ENCODE measurements around the gene PLXNA3.

PLXNA3 gene

DNA sequence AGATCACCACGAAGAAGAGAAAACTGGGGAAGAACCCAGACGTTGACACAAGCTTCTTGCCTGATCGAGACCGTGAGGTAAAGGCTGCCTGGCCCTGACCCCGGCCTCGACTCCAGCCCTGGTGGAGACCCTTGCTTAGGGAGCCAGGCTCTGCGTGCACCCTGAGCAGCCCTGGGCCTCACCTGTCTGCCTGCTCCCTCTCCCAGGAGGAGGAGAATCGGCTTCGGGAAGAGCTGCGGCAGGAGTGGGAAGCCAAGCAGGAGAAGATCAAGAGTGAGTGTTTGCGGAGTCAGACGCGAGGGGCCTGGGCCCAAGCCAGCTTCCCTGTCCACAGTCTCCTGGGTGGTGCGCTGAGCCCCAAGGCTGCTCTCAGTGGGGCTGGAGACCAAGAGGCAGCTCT is 9.6 kb upstream of the PLXNA3 start:
- no peak overlapping the region for H3K4me3 ChIP-seq (ENCODE audit: low read depth, low read length)
- TF ChIP-seq CTCF (IDR thresholded peaks at IDR 0.05; ENCODE audit: low read depth, low read length) = no peak

GRCh38 chrX:154449618-154450017 is 8.5 kb upstream of the PLXNA3 start:
- no peak for TF ChIP-seq CTCF (IDR thresholded peaks at IDR 0.05; ENCODE audit: low read depth, low read length)
- no peak overlapping the region for H3K4me3 ChIP-seq (ENCODE audit: low read depth, low read length)

DNA sequence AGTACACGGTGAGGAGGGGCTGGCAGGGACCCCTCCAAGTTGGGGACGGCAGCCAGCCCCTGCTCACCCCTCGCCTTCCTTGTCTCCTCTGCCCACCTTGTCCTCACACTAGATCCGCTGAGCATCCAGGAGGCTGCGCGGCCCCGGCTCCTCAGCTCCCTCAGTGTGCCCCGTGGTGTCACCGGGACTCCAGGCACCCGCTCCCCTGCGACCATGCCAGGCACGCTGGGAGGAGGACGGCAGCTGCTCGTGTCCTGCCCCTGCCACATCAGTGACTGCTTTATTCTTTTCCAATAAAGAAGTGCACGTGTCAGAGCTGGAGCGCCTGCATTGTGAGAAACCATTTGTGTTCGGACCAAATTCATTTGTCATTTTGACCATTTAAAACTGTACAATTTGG is 7.8 kb upstream of the PLXNA3 start:
- TF ChIP-seq CTCF (IDR thresholded peaks at IDR 0.05; ENCODE audit: low read depth, low read length) = no peak
- H3K4me3 ChIP-seq (ENCODE audit: low read depth, low read length) = no peak overlapping the region

- TF ChIP-seq CTCF (IDR thresholded peaks at IDR 0.05; ENCODE audit: low read depth, low read length) = no peak
- no peak overlapping the region for H3K4me3 ChIP-seq (ENCODE audit: low read depth, low read length)
These were observed 5.3 kb upstream of the PLXNA3 start for GRCh38 chrX:154452823-154453222.

GRCh38 chrX:154457491-154458115 is 478 bp upstream of the PLXNA3 start:
- peak overlapping the region; percentile 50 for H3K4me3 ChIP-seq (ENCODE audit: low read depth, low read length)
- no peak for TF ChIP-seq CTCF (IDR thresholded peaks at IDR 0.05; ENCODE audit: low read depth, low read length)

- no peak for TF ChIP-seq CTCF (IDR thresholded peaks at IDR 0.05; ENCODE audit: low read depth, low read length)
- peak overlapping the region; percentile 76 for H3K4me3 ChIP-seq (ENCODE audit: low read depth, low read length)
These were observed 1.1 kb downstream of the PLXNA3 start for GRCh38 chrX:154458954-154459778.

DNA sequence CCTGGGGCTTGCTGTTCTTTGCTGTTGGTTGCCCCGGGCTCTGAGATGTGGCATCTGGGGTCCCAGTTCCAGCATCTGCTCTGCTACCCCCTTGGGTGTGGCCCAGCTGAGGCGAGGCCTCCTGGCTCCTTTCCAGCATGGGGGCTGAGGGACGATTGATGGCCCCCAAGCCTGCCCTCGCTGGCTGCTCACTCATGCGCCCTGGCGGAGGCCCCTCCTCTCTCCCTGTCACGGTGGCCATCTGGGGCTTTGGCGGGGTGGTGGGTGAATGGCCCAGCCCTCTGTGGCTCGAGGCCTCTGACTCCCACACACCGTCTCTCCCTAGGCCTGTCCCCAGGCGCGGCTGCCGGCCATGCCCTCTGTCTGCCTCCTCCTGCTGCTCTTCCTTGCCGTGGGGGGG is 1.8 kb downstream of the PLXNA3 start:
- H3K4me3 ChIP-seq (ENCODE audit: low read depth, low read length) = peak overlapping the region; percentile 76
- no peak for TF ChIP-seq CTCF (IDR thresholded peaks at IDR 0.05; ENCODE audit: low read depth, low read length)
